H1 (cell line): ENCODE results near the gene SFRP2. TPM values are rescaled to one million over a fixed set of nuclear protein-coding genes. Genes with fewer than 3 reads are reported as not detected.

Experiments used
- CTCF ChIA-PET: fragments of 300-600 bp; sonication (Branson Sonifier 250); formaldehyde crosslinking; loops from one replicate; lab custom pipeline; 2021; ENCODE audit not compliant: partially characterized antibody; lab: Charles Lee
- POLR2A ChIA-PET: fragments of 300-600 bp; sonication (Branson Sonifier 250); formaldehyde crosslinking; loops from one replicate; lab custom pipeline; 2021; ENCODE audit warnings: inconsistent platforms; ENCODE audit not compliant: partially characterized antibody; lab: Charles Lee
- DNase-seq, 2 experiments: peaks; one replicate each; pipeline versions ENCODE4 v3.0.0 to v3.0.0-alpha.2; 2010 to 2022; ENCODE audit warnings: low spot score in 2 of 2, low read depth in 1 of 2, mixed read lengths in 1 of 2
- FAIRE-seq: peaks from 2 replicates; lab custom pipeline; 2011; peaks lifted over from hg19 to GRCh38; lab: Jason Lieb, UNC
- H2AFZ ChIP-seq: 2 replicates; pipeline ENCODE4 v1.8.1; 2012; ENCODE audit warnings: low read length, inconsistent platforms
- H2AK5ac ChIP-seq: 2 replicates; pipeline ENCODE4 v1.6.1; 2013; ENCODE audit warnings: low read depth, low read length
- H2BK120ac ChIP-seq: replicated peaks from 2 replicates; pipeline ENCODE3; 2013; ENCODE audit warnings: low read depth, low read length, inconsistent platforms
- H2BK12ac ChIP-seq: 2 replicates; pipeline ENCODE4 v1.6.1; 2013; ENCODE audit warnings: low read depth, low read length
- H2BK15ac ChIP-seq: 2 replicates; pipeline ENCODE4 v1.6.1; 2013; ENCODE audit warnings: low read length
- H2BK20ac ChIP-seq: 2 replicates; pipeline ENCODE4 v1.6.1; 2013; ENCODE audit warnings: low read length
- H2BK5ac ChIP-seq: 2 replicates; pipeline ENCODE4 v1.6.1; 2013; ENCODE audit warnings: low read depth, low read length
- H3K14ac ChIP-seq: 2 replicates; pipeline ENCODE4 v1.6.1; 2013; ENCODE audit warnings: inconsistent platforms; ENCODE audit not compliant: insufficient read length
- H3K18ac ChIP-seq: 2 replicates; pipeline ENCODE4 v1.6.1; 2013; ENCODE audit warnings: low read length; ENCODE audit errors: extremely low read depth
- H3K23ac ChIP-seq: 2 replicates; pipeline ENCODE4 v1.6.1; 2013; ENCODE audit warnings: inconsistent platforms; ENCODE audit not compliant: insufficient read length
- H3K23me2 ChIP-seq: 2 replicates; pipeline ENCODE4 v1.6.1; 2013; ENCODE audit warnings: low read depth, low read length
- H3K27ac ChIP-seq: 2 replicates; pipeline ENCODE4 v1.6.1; 2011; ENCODE audit warnings: low read depth, low read length, inconsistent platforms
- H3K27me3 ChIP-seq, 4 experiments: replicated peaks in 1 of 4; 1 replicate in 1 of 4; 2 replicates in 3 of 4; pipeline versions ENCODE4 v1.6.1 to v1.8.1; 2011 to 2013; ENCODE audit warnings: low read length in 3 of 4, mild to moderate bottlenecking in 3 of 4, inconsistent platforms in 2 of 4, mixed read lengths in 2 of 4, moderate library complexity in 1 of 4; ENCODE audit not compliant: control insufficient read depth in 3 of 4, insufficient read depth in 3 of 4; ENCODE audit errors: extremely low read depth in 1 of 4
- H3K36me3 ChIP-seq, 4 experiments: 2 replicates each; pipeline versions ENCODE4 v1.6.1 to v1.8.1; 2011 to 2013; ENCODE audit warnings: mild to moderate bottlenecking in 4 of 4, low read length in 3 of 4, moderate library complexity in 2 of 4, control low read depth in 1 of 4, inconsistent platforms in 1 of 4; ENCODE audit not compliant: insufficient read depth in 4 of 4, control insufficient read depth in 2 of 4
- H3K4ac ChIP-seq: replicated peaks from 2 replicates; pipeline ENCODE3; 2013; ENCODE audit warnings: low read length, low read depth, mixed read lengths, inconsistent platforms; ENCODE audit not compliant: insufficient read length
- H3K4me1 ChIP-seq, 4 experiments: replicated peaks in 1 of 4; 1 replicate in 1 of 4; 2 replicates in 3 of 4; pipeline versions ENCODE4 v1.6.1 to v1.8.1; 2011 to 2013; ENCODE audit warnings: low read length in 3 of 4, inconsistent platforms in 2 of 4, mixed read lengths in 1 of 4; ENCODE audit not compliant: insufficient read depth in 4 of 4, control insufficient read depth in 3 of 4
- H3K4me2 ChIP-seq, 2 experiments: 2 replicates each; pipeline versions ENCODE4 v1.6.1 to v1.8.1; 2011 to 2013; ENCODE audit warnings: low read depth in 2 of 2, low read length in 2 of 2, control low read depth in 1 of 2, inconsistent platforms in 1 of 2, mild to moderate bottlenecking in 1 of 2; ENCODE audit not compliant: insufficient read depth in 1 of 2
- H3K4me3 ChIP-seq, 4 experiments: fragments of 200-600, 300-600 bp in 1 of 4; sonication (generic), shearing (Covaris generic), sonication (Bioruptor Twin) in 1 of 4; 2 replicates each; pipeline versions ENCODE4 v1.5.1 to v1.8.1; 2011 to 2016; ENCODE audit warnings: low read length in 4 of 4, low read depth in 3 of 4, control low read depth in 2 of 4, inconsistent platforms in 2 of 4, mild to moderate bottlenecking in 2 of 4, mixed read lengths in 1 of 4, moderate library complexity in 1 of 4; ENCODE audit not compliant: insufficient read depth in 2 of 4; ENCODE audit errors: extremely low read depth in 1 of 4
- H3K56ac ChIP-seq: replicated peaks from 2 replicates; pipeline ENCODE3; 2013; ENCODE audit warnings: low read depth, mild to moderate bottlenecking, mixed read lengths, low read length, inconsistent platforms; ENCODE audit not compliant: insufficient read length
- H3K79me1 ChIP-seq: 2 replicates; pipeline ENCODE4 v1.6.1; 2013; ENCODE audit warnings: low read depth, low read length, control low read depth
- H3K79me2 ChIP-seq, 2 experiments: 2 replicates each; pipeline versions ENCODE4 v1.6.1 to v1.8.1; 2012 to 2013; ENCODE audit warnings: low read length in 2 of 2, mild to moderate bottlenecking in 2 of 2, inconsistent platforms in 1 of 2; ENCODE audit not compliant: insufficient read depth in 2 of 2, control insufficient read depth in 1 of 2
- H3K9ac ChIP-seq, 4 experiments: replicated peaks in 1 of 4; 1 replicate in 1 of 4; 2 replicates in 3 of 4; pipeline versions ENCODE4 v1.6.1 to v1.8.1; 2011 to 2013; ENCODE audit warnings: low read depth in 3 of 4, low read length in 3 of 4, control low read depth in 2 of 4, mild to moderate bottlenecking in 2 of 4, moderate library complexity in 2 of 4, inconsistent platforms in 1 of 4; ENCODE audit errors: extremely low read depth in 1 of 4
- H3K9me3 ChIP-seq, 2 experiments: 2 replicates each; pipeline versions ENCODE4 v1.6.1 to v1.8.1; 2012 to 2013; ENCODE audit warnings: mild to moderate bottlenecking in 2 of 2, moderate library complexity in 2 of 2, control low read depth in 1 of 2, inconsistent platforms in 1 of 2, low read depth in 1 of 2, low read length in 1 of 2, mixed read lengths in 1 of 2; ENCODE audit not compliant: insufficient read depth in 2 of 2
- H4K20me1 ChIP-seq, 2 experiments: replicated peaks in 1 of 2; 2 replicates each; pipeline versions ENCODE3 to v1.8.1; 2011 to 2013; ENCODE audit warnings: inconsistent platforms in 2 of 2, low read length in 2 of 2, mild to moderate bottlenecking in 1 of 2; ENCODE audit not compliant: insufficient read depth in 2 of 2, control insufficient read depth in 1 of 2
- H4K5ac ChIP-seq: 2 replicates; pipeline ENCODE4 v1.6.1; 2013; ENCODE audit warnings: low read length, low read depth, mixed read lengths, inconsistent platforms; ENCODE audit not compliant: insufficient read length
- H4K8ac ChIP-seq: 2 replicates; pipeline ENCODE4 v1.8.0; 2013; ENCODE audit warnings: mild to moderate bottlenecking, moderate library complexity, low read length, inconsistent platforms; ENCODE audit not compliant: insufficient read depth; ENCODE audit errors: extremely low read depth
- H4K91ac ChIP-seq: replicated peaks from 2 replicates; pipeline ENCODE3; 2013; ENCODE audit warnings: low read length, mixed read lengths, inconsistent platforms; ENCODE audit not compliant: insufficient read length
- ATF2 ChIP-seq: IDR thresholded peaks from 2 replicates; pipeline ENCODE4 v1.6.1; 2012; ENCODE audit warnings: low read length, inconsistent platforms
- CHD1 ChIP-seq: IDR thresholded peaks from 2 replicates; pipeline ENCODE4 v1.6.1; 2012; ENCODE audit warnings: low read depth, low read length, improper control_type of control experiment
- NRF1 ChIP-seq: IDR thresholded peaks from 2 replicates; pipeline ENCODE4 v1.6.1; 2011; ENCODE audit warnings: mild to moderate bottlenecking, low read depth, low read length, improper control_type of control experiment
- POLR2A ChIP-seq, 2 experiments: IDR thresholded peaks; 1 replicate in 1 of 2; 2 replicates in 1 of 2; pipeline ENCODE4 v1.6.1; 2011; ENCODE audit warnings: low read depth in 2 of 2, low read length in 2 of 2, mild to moderate bottlenecking in 2 of 2; ENCODE audit errors: control extremely low read depth in 1 of 2
- POLR2AphosphoS5 ChIP-seq: IDR thresholded peaks from 2 replicates; pipeline ENCODE4 v1.6.1; 2011; ENCODE audit warnings: low read depth, low read length
- TAF1 ChIP-seq: IDR thresholded peaks from 2 replicates; pipeline ENCODE4 v1.6.1; 2011; ENCODE audit warnings: mild to moderate bottlenecking, low read depth, low read length
- WGBS, 2 experiments: shearing (Covaris generic) in 1 of 2; methylation state at CpG; one replicate each; pipeline versions ENCODE4 v1.1.6 to v1.1.7; 2013 to 2015; ENCODE audit warnings: low lambda C conversion rate in 2 of 2, mixed read lengths in 2 of 2, inconsistent platforms in 1 of 2, low coverage in 1 of 2, missing lambda C conversion rate in 1 of 2; ENCODE audit not compliant: insufficient replicate concordance in 2 of 2, insufficient coverage in 1 of 2, insufficient read length in 1 of 2; ENCODE audit errors: extremely low coverage in 1 of 2, missing lambda C conversion rate in 1 of 2; 5-methylcytosine and 5-hydroxymethylcytosine counted together
- polyA plus RNA-seq, 7 experiments: library from polyadenylated mRNA; depleted of rRNA in 3 of 7; stranded (reverse) in 5 of 7; unstranded in 2 of 7; fragments of >200 nt in 5 of 7; fragments of 200-250 nt in 2 of 7; gene quantifications; 1 replicate in 5 of 7; 2 replicates in 1 of 7; 4 replicates in 1 of 7; pipeline versions ENCODE4 v1.2.1 to v1.2.3, GENCODE V29; 2011 to 2013; ENCODE audit warnings: missing spikeins in 2 of 7, mixed read lengths in 2 of 7
- total RNA-seq: library from RNA; stranded (reverse); fragmentation: NEBNext Ultra II Directional; extraction: Animal tissue kit (Norgen Biotek cat#: 25700); gene quantifications from 2 replicates; pipeline ENCODE4 v1.2.1, GENCODE V29; 2021
- TF ChIP-seq, protein P1 (sequence below), 3 experiments: IDR thresholded peaks; 1 replicate in 2 of 3; 2 replicates in 1 of 3; pipeline versions ENCODE4 v1.5.1 to v1.6.1; 2011; ENCODE audit warnings: low read length in 3 of 3, mild to moderate bottlenecking in 3 of 3, inconsistent platforms in 2 of 3, low read depth in 1 of 3, moderate library complexity in 1 of 3; ENCODE audit not compliant: insufficient read depth in 1 of 3; ENCODE audit errors: control extremely low read depth in 1 of 3

Gene SFRP2
- total and polyA plus RNA-seq, 2 of the 8 experiments (the other 6 are each of a cell fraction or from before 2014, with no cell fraction given) = 108 to 342 TPM

DNA sequence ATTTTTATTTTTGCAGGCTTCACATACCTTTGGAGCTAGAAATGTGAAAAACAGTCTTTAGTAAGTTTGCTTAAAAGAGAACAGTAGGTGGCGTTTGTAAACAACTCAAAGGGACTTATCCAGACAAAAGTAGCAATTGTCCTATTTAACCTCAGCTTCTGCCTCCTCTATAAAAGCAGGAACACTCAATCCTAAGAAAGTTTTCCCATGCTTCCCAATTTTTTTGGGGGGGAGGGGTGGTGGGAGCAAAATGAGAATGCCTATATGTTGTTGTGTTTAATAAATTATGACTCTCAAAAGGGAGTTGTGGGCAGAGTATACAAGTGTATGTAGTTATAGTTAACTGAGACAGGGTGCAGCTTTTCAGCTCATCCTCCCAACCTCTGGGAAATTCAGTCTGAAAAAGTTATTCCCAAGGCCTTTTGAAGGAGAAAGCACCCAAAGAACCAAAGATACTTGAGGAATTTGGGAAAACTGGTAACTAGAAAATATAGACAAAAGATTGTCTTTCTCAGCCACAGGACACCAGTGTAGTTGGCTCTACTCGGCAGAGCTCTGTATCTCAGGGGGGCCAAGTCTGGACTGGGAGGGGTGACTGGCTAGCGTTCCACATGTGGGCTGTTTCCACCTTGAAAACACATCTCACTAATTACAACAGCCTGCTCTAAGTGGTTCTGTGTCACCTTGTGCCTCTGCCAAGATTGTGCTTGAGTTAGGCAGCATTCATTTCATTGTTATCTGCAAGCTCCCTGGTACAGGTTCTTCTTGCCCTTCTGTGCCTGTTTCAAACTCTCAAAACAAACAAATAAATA is 2.8 kb downstream of the SFRP2 start:
- Histone ChIP-seq H3K18ac (peak overlapping the region; percentile 76), H3K23me2 (peaks cover 18% of the 10 kb centered on the region), H3K79me1 (peaks cover 4% of the 10 kb centered on the region; the same call in 1 of the 2 replicates), H3K56ac (no peak overlapping the region), H2BK120ac (no peak overlapping the region), H4K91ac (no peak overlapping the region), H2AK5ac (0 out of 2 replicates have a peak overlapping the region, but pooled peaks have one; percentile 66), H4K20me1 (peaks cover 6 to 22% of the 10 kb centered on the region in 2 experiments), H3K14ac (no peak overlapping the region), H3K27ac (no peak overlapping the region), H3K4ac (no peak overlapping the region), H2BK12ac (no peak overlapping the region), H4K8ac (no peak overlapping the region), H4K5ac (peak overlapping the region; percentile 8), H3K9me3 (no peaks in the 10 kb centered on the region), H2AFZ (no peak overlapping the region), H2BK15ac (no peak overlapping the region), H3K4me3 (peak overlapping the region; percentile 80 to 94 (median 94)), H2BK20ac (no peak overlapping the region), H3K27me3 (no peaks in the 10 kb centered on the region), H3K4me2 (peak overlapping the region; percentile 85 to 96), H3K4me1 (peaks cover 1 to 17% (median 9%) of the 10 kb centered on the region in 4 experiments), H3K23ac (no peak overlapping the region), H3K79me2 (peaks cover 15 to 55% of the 10 kb centered on the region in 2 experiments), H3K9ac (peak overlapping the region; percentile 30 to 53 (median 34); a peak in 5 of 7 replicates), H2BK5ac (no peak overlapping the region), H3K36me3 (peaks cover 6 to 42% (median 31%) of the 10 kb centered on the region in 4 experiments)
- DNase-seq (no peak), FAIRE-seq (peak; percentile 68)
- POLR2A ChIA-PET = interaction anchor here (0.6 to 2.8 kb wide), 12 partner anchors 9 to 320 kb away, joined by 3 to 11 read pairs (median 3); partner anchors contain the start of gene TMEM131L
- 9% methylated on average over 3 of the region's 3 CpGs; no CpG with 5 or more reads in 1 of the 2 experiments for WGBS, 2 experiments
- CTCF ChIA-PET = interaction anchor here (0.6 to 3.1 kb wide), 13 partner anchors 9 to 563 kb away, joined by 3 to 28 read pairs (median 3); no protein-coding TSS in a partner anchor
- TF ChIP-seq NRF1 (no peak), ATF2 (no peak), POLR2A (IDR thresholded peaks at IDR 0.05; ENCODE audit: control extremely low read depth in 1 of 2, low read depth in 2 of 2, low read length in 2 of 2) (peak in 1 of 2 experiments; percentile 33; a peak in 1 of 3 replicates), POLR2AphosphoS5 (peak; percentile 49; the same call in 1 of the 2 replicates), CHD1 (no peak), TAF1 (no peak)
- TF ChIP-seq, protein P1, sequence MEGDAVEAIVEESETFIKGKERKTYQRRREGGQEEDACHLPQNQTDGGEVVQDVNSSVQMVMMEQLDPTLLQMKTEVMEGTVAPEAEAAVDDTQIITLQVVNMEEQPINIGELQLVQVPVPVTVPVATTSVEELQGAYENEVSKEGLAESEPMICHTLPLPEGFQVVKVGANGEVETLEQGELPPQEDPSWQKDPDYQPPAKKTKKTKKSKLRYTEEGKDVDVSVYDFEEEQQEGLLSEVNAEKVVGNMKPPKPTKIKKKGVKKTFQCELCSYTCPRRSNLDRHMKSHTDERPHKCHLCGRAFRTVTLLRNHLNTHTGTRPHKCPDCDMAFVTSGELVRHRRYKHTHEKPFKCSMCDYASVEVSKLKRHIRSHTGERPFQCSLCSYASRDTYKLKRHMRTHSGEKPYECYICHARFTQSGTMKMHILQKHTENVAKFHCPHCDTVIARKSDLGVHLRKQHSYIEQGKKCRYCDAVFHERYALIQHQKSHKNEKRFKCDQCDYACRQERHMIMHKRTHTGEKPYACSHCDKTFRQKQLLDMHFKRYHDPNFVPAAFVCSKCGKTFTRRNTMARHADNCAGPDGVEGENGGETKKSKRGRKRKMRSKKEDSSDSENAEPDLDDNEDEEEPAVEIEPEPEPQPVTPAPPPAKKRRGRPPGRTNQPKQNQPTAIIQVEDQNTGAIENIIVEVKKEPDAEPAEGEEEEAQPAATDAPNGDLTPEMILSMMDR (IDR thresholded peaks at IDR 0.05; ENCODE audit: control extremely low read depth in 1 of 3, insufficient read depth in 1 of 3, low read depth in 1 of 3, low read length in 3 of 3) = peak in 2 of 3 experiments; percentile 17 to 37; a peak in 2 of 4 replicates
